LNCAP (cell line): ENCODE measurements around the gene MED20.

ENCODE experiments used
- TF ChIP-seq, protein P1 (sequence below): fragments of 450-650 bp; IDR thresholded peaks from 2 replicates; pipeline ENCODE4 v1.5.1; 2017; ENCODE audit warnings: mild to moderate bottlenecking

MED20 gene

DNA sequence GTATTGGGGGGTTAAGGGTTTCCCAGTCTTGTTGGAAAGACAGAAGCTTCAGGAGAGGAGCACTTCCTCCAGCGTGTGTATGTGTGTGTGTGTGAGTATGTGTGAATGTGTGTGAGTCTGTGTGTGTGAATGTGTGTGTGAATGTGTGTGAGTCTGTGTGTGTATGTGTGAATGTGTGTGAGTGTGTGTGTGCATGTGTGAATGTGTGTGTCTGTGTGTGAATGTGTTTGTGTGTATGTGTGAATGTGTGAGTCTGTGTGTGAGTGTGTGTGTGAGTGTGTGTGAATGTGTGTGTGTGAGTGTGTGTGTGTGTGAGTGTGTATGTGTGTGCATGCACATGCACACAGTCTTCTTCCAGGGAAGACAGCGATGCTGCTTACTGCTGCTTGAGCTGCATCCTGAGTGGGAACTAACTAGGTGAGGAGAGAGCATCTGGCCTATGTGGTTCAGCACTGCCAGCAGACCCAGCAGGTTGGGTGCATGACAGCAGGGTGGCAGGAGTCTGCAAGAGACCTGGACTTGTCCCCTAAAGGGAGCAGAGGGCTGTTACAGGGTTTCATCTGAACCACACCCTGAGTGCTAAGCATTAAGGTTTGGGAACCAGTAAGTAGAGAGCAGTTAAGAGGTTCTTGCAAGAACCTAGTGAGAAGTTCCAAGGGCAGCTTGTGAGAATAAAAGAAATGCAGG, 43.4 kb upstream of the MED20 start:
- TF ChIP-seq, protein P1, sequence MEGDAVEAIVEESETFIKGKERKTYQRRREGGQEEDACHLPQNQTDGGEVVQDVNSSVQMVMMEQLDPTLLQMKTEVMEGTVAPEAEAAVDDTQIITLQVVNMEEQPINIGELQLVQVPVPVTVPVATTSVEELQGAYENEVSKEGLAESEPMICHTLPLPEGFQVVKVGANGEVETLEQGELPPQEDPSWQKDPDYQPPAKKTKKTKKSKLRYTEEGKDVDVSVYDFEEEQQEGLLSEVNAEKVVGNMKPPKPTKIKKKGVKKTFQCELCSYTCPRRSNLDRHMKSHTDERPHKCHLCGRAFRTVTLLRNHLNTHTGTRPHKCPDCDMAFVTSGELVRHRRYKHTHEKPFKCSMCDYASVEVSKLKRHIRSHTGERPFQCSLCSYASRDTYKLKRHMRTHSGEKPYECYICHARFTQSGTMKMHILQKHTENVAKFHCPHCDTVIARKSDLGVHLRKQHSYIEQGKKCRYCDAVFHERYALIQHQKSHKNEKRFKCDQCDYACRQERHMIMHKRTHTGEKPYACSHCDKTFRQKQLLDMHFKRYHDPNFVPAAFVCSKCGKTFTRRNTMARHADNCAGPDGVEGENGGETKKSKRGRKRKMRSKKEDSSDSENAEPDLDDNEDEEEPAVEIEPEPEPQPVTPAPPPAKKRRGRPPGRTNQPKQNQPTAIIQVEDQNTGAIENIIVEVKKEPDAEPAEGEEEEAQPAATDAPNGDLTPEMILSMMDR, result no peak

DNA sequence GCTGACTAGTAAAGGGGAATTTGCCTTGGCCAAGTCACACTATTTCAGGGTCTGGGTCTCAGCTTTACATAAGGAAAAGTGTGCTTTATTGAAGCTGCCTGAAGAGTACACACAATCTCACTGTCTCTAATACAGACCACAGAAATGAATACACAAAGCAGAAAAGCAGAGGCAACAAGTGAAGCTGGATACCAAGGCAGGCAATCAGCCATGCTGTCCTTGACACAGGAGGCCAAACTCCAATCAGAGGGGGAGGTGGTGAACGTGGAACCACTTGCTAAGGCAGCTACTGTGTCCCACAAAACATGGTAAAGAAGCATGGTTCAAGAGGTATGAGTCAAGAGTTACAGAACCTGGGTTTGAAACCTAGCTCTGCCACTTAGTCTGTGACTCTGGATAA, 42.4 kb upstream of the MED20 start:
- TF ChIP-seq, protein P1, result no peak

DNA sequence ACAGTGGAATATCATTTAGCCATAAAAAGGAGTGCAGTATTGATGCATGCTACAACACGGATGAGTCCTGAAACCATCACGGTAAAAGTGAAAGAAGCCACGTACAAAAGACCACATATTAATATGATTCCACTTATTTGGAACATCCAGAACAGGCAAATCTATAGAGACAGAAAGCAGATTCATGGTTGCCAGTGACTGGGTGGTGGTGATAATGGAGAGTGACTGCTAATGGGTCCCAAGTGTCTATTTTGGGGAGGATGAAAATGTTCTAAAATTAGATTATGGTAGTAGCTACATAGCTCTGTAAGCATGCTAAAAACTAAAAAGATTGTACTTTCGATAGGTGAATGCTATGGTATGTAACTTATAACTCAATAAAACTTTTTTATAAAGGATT, 39.1 kb upstream of the MED20 start:
- TF ChIP-seq, protein P1, result no peak

DNA sequence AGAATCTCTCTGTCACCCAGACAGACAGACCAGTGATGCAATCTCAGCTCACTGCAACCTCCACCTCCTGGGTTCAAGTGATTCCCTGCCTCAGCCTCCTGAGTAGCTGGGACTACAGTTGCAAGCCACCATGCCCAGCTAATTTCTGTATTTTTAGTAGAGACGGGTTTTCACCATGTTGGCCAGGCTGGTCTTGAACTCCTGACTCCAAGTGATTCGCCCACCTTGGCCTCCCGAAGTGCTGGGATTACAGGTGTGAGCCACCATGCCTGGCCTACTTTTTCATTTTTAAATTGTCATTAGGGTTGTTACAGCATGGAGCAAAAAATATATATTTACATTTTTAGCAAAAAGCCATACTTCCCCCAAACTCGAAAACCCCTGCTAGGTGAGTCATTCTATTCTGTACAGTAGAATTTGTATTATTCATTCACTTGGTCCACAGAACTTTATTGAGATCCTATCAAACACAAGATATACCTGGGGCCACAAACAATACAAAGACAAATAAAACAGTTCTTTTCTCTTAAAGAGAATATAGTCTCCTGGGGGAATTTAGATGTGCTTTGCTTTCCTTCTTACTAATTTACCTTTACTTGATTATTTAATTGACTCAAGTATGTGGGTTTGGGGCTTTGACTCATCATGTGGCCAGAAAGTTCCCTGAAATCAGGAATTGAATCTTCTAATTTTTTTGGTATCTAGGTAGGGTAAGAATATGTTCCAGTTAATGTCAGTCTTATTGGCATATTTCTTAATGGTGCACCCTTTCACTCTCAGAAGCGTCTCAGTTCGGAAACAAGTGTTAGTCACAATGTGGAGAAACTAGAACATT, 37.3 kb upstream of the MED20 start:
- TF ChIP-seq, protein P1, result no peak

DNA sequence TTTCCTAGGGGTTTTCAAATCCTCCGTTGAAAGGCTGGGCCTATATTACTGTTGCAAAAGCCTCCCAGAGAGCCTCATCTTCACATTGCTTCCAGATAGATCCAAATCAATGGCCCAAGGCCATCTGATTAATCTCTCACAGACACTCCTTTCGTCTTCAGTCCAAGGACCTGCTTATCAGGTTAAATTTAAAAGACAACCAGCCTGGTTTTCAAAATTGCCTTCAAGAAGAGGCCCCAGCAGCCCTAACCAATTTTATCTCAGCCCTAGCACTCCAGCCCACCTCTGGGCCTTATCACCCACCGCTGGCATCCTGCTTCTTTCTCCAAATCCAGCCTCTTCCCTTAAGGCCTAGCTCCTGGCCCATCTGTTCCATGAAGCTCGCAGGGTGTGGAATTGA, 36.2 kb upstream of the MED20 start:
- TF ChIP-seq, protein P1, result no peak

DNA sequence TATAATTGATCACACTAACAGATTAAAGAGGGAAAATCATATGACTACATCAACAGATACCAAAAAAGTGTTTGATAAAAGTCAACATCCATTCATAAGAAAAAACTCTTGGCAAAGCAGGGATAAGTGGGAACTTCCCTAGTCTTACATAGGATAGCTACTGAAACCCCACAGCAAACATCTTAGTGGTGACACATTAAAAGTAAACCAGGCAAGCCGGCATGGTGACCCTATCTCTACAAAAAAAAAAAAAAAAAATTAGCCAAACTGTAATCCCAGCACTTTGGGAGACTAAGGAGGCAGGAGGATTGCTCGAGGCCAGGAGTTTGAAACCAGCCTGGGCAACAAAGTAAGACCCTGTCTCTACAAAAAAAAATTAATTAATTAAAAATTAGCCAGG, 34.5 kb upstream of the MED20 start:
- TF ChIP-seq, protein P1, result no peak

DNA sequence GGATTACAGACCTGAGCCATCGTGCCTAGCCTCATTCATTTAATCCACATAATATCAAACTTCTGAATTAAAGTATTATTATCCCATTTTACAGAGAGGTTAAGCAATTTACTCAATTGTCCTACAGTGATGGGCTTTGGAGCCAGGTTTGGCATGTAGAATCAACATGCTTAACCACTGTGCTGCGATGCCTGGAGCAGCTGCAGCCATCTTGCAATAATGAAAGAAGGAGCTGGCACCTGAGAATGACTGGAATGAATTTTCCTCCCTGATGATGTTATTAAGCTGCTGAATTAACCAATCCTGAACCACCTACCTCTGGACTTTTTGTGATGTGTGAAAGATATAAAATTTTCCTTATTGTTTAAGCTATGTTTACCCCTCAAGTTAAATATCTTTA, 33.7 kb upstream of the MED20 start:
- TF ChIP-seq, protein P1, result no peak
